ENCODE data around the gene ITGAD.
"Not testable (repeated sequence)": the region's sequence is repeated elsewhere in the genome, so short reads cannot be mapped to it uniquely, and the experiment has no call there.

The ITGAD gene

DNA sequence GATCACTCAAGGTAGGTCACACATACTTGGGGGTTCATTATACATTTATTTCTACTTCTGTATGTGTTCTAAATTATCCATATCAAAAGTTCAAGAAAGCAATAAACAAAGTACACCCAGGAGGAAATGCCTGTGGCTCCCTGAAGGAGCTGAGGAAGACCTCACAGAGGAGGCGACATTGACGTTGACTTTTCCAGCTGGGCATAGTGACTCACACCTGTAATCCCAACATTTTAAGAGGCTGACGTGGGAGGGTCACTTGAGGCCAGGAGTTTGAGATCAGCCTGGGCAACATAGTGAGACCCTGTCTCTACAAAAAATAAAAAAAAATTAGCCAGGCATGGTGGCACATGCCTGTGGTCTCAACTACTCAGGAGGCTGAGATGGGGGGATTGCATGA is 16.3 kb downstream of the ITGAD start:
- H3K4me3 Mint-ChIP-seq: no peak overlapping the region
- ATAC-seq (no peak), DNase-seq (ENCODE audit: low spot score in 2 of 2) (no peak)
- H3K36me3 Mint-ChIP-seq: no peaks in the 10 kb centered on the region
- peak overlapping the region; percentile 66 for H3K27ac Mint-ChIP-seq
- H3K9me3 Mint-ChIP-seq: no peaks in the 10 kb centered on the region
- peaks cover 19% of the 10 kb centered on the region for H3K4me1 Mint-ChIP-seq

DNA sequence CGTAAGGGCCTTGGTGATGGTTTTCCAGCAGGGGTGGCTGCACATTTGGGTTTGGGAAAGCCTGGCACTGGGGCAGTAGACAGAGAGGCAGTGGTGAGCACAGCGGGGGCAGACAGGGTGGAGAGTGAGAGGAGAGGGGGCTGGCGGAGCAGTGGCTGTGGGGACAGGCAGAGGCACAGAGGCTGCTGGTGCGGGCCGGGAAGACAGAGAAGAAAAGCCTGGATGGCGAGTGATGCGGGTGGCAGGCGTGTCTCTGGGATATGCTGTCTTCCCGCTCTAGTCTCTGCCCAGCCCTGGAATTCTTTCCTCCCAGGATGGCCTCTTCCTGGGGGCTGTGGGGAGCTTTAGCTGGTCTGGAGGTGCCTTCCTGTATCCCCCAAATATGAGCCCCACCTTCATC is 16.9 kb downstream of the ITGAD start:
- Mint-ChIP-seq H3K4me1 (peaks cover 26% of the 10 kb centered on the region), H3K27ac (peak overlapping the region; percentile 66), H3K9me3 (no peaks in the 10 kb centered on the region), H3K4me3 (no peak overlapping the region), H3K36me3 (no peaks in the 10 kb centered on the region)
- DNase-seq (ENCODE audit: low spot score in 2 of 2) (no peak), ATAC-seq (no peak)

DNA sequence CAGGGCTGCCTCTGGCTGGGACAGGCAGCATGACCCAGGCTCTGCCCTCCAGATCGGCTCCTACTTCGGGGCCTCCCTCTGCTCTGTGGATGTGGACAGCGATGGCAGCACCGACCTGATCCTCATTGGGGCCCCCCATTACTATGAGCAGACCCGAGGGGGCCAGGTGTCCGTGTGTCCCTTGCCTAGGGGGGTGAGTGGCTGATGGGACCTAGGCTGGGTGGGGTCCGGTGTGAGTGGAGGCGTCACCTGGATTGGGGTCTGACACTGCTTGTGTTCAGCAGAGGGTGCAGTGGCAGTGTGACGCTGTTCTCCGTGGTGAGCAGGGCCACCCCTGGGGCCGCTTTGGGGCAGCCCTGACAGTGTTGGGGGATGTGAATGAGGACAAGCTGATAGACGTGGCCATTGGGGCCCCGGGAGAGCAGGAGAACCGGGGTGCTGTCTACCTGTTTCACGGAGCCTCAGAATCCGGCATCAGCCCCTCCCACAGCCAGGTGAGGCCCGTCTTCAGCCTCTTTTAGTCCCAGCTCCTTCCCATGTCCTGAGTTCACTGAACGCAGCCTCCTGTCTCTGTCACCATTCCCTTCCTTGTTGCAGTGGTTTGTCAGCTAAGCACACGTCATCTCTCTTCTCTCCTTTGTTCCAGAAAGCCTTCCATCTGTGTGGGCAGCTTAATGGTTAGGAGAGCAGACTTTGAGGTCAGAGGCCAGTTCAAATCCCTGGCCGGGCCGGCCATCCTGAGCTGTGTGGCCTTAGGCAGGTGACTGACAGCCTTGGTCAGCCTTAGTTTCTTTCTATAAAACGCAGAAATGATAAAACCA is 18.1 kb downstream of the ITGAD start:
- Mint-ChIP-seq H3K9me3 (no peaks in the 10 kb centered on the region), H3K4me3 (no peak overlapping the region), H3K27ac (no peak overlapping the region), H3K36me3 (no peaks in the 10 kb centered on the region), H3K4me1 (peaks cover 37% of the 10 kb centered on the region)
- ATAC-seq (no peak), DNase-seq (ENCODE audit: low spot score in 2 of 2) (no peak)

DNA sequence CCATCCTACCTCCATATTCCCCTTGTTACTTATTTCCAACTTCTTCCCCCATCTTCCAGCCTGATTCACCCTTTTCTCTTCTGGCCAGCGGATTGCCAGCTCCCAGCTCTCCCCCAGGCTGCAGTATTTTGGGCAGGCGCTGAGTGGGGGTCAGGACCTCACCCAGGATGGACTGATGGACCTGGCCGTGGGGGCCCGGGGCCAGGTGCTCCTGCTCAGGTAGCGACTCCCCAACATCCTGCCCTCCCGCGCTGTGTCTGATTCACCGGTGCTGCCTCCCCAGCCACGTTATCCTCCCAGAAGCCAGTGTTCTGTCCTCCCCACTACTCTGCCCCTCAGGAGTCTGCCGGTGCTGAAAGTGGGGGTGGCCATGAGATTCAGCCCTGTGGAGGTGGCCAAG is 19.6 kb downstream of the ITGAD start:
- H3K27ac Mint-ChIP-seq: no peak overlapping the region
- DNase-seq (ENCODE audit: low spot score in 2 of 2) (no peak), ATAC-seq (no peak)
- H3K4me3 Mint-ChIP-seq: no peak overlapping the region
- H3K4me1 Mint-ChIP-seq: peaks cover 44% of the 10 kb centered on the region
- H3K9me3 Mint-ChIP-seq: no peaks in the 10 kb centered on the region
- no peaks in the 10 kb centered on the region for H3K36me3 Mint-ChIP-seq

DNA sequence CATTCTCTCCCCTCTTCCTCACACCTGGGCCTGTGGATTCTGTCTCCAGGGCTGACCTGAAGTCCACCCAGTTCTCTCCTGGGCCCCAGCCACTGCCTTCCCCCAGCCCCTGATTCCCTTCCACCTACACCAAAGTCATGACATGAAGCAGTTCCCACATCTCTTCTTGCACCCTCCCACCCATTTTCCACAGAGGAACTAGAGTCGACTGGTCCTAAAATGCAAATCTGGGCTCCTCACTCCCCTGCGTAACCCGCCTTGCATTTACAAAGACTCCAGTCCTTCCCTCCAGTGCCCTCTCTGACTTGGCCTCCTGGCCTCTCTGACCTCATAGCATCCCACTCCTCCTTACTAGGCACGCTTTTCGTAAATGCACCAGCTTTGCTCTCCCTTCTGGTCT is 20.2 kb downstream of the ITGAD start:
- Mint-ChIP-seq H3K9me3 (no peaks in the 10 kb centered on the region), H3K27ac (peak overlapping the region; percentile 5), H3K4me3 (no peak overlapping the region), H3K4me1 (peaks cover 51% of the 10 kb centered on the region), H3K36me3 (no peaks in the 10 kb centered on the region)
- DNase-seq (ENCODE audit: low spot score in 2 of 2) (no peak), ATAC-seq (no peak)

DNA sequence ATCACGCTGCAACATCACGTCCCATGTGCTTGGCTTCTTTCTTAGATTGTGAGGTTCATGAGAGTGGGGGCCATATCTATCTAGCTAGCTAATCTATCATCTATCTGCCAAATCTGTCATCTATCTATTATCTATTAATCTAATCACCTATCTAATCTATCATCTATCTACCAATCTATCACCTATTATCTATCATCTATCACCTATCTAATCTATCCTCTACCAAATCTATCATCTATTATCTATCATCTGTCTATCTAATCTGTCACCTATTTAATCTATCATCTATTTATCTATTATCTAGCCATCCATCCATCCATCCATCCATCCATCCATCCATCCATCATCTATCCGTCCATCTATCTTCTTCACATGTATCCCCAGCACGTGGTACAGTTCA is 20.8 kb downstream of the ITGAD start:
- H3K4me1 Mint-ChIP-seq: peaks cover 52% of the 10 kb centered on the region
- H3K9me3 Mint-ChIP-seq: no peaks in the 10 kb centered on the region
- H3K27ac Mint-ChIP-seq: peak overlapping the region; percentile 5
- ATAC-seq (no peak), DNase-seq (ENCODE audit: low spot score in 2 of 2) (no peak)
- no peak overlapping the region for H3K4me3 Mint-ChIP-seq
- no peaks in the 10 kb centered on the region for H3K36me3 Mint-ChIP-seq

DNA sequence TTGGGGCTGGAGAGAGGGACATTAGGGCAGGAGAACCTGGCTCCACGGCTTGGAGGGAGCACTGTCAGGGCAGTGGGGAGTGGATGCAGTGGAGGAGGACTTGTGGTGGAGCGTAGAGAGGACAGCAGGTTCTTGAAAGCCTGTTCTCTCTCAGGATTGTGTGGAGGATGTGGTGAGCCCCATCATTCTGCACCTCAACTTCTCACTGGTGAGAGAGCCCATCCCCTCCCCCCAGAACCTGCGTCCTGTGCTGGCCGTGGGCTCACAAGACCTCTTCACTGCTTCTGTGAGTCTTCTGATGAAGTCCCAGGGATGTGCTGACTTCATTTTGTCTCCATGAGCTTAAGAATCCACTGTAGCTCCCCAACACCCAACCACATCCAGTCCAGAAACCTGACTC is 21.6 kb downstream of the ITGAD start:
- Mint-ChIP-seq H3K4me1 (peaks cover 57% of the 10 kb centered on the region), H3K27ac (no peak overlapping the region), H3K36me3 (peaks cover 1% of the 10 kb centered on the region), H3K4me3 (no peak overlapping the region), H3K9me3 (no peaks in the 10 kb centered on the region)
- peak; percentile 76 for ATAC-seq
- no peak for DNase-seq (ENCODE audit: low spot score in 2 of 2)

DNA sequence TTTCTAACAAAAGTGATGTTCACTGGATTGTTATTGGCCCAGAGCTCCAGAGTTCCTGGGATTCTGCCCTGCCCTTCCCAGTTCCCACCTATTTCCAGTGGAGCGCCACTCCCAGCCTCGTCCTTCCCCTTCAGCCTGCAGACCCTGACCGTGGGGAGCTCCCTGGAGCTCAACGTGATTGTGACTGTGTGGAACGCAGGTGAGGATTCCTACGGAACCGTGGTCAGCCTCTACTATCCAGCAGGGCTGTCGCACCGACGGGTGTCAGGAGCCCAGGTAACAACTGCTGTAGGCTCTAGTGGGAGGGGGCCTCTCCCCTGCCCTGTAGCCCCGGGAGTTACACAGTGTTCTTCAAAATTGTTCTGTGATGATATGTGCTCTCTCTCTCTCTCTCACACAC is 23.2 kb downstream of the ITGAD start:
- no peak overlapping the region for H3K27ac Mint-ChIP-seq
- peaks cover 73% of the 10 kb centered on the region for H3K4me1 Mint-ChIP-seq
- H3K4me3 Mint-ChIP-seq: no peak overlapping the region
- H3K9me3 Mint-ChIP-seq: no peaks in the 10 kb centered on the region
- ATAC-seq (no peak), DNase-seq (ENCODE audit: low spot score in 2 of 2) (no peak)
- H3K36me3 Mint-ChIP-seq: peaks cover 6% of the 10 kb centered on the region

DNA sequence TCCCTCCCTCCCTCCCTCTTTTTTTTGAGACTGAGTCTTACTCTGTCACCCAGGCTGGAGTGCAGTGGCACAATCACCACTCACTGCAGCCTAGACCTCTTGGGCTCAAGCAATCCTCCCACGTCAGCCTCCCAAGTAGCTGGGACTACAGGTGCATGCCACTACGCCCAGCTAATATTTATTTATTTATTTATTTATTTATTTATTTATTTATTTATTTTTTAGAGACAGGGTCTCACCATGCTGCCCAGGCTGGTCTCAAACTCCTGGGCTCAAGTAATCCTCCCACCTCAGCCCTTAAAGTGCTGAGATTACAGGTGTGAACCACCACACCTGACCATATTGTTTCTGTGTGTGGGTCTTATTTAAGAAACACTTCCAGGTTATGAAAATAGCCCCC is 23.9 kb downstream of the ITGAD start:
- H3K27ac Mint-ChIP-seq; DNase-seq (ENCODE audit: low spot score in 2 of 2); H3K36me3 Mint-ChIP-seq; ATAC-seq; H3K4me3 Mint-ChIP-seq; H3K9me3 Mint-ChIP-seq: not testable (repeated sequence)
- H3K4me1 Mint-ChIP-seq: peaks cover 80% of the 10 kb centered on the region

DNA sequence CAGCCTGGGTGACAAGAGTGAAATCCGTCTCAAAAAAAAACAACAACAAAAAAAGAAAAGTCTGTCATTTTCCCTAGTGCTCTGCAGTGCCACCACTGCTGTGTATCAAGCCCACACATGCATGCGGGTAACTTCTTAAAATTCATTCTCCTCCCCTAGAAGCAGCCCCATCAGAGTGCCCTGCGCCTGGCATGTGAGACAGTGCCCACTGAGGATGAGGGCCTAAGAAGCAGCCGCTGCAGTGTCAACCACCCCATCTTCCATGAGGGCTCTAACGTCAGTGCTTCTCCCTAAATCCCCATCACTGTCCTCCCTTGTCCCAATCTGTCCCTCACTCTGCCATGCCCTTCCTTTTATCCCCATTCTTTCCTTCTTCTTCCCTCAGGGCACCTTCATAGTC is 24.8 kb downstream of the ITGAD start:
- no peak for ATAC-seq
- Mint-ChIP-seq H3K4me3 (no peak overlapping the region), H3K9me3 (no peaks in the 10 kb centered on the region), H3K4me1 (peaks cover 82% of the 10 kb centered on the region), H3K27ac (no peak overlapping the region), H3K36me3 (peaks cover 6% of the 10 kb centered on the region)
- no peak for DNase-seq (ENCODE audit: low spot score in 2 of 2)

DNA sequence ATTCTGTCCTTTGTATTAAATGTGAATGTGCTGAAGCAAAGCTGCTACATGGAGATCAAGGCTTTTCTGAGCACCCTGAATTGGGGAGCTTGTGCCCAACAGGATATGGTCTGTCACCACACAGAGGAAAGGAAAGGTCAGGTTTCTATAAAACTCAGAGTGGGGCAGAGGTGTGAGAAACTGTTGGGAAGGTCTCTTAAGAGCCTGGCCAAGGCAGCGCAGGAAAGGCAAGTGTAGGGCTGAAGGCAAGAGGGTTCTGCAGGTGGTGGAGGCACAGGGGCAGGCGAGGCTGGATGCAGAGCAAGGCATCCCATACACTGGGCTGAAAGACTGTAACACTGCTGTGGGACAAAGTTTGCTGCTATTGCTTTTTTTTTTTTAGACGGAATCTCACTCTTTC is 26.9 kb downstream of the ITGAD start:
- Mint-ChIP-seq H3K4me3 (peak overlapping the region; percentile 43), H3K4me1 (peaks cover 82% of the 10 kb centered on the region), H3K36me3 (peaks cover 6% of the 10 kb centered on the region), H3K9me3 (no peaks in the 10 kb centered on the region), H3K27ac (peak overlapping the region; percentile 27)
- DNase-seq (ENCODE audit: low spot score in 2 of 2) (no peak), ATAC-seq (peak; percentile 65)

DNA sequence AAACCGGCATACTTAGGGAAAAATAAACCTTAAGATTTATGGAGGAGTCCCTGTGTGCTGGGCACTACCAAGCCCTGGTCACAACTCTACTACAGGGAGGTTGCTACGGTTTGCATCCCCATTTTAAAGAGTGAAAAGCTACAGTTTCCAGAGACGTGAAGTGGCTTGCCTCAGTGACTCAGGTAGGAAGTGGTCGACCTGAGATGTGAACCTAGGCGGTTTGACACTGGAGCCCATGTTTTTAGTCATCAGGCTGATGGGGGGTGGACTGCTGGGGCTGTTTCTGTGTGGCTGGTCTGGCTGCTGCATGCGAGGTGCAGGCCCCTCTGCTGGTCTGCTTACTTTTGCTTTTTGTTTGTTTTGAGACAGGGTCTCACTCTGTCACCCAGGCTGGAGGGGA is 28.5 kb downstream of the ITGAD start:
- Mint-ChIP-seq H3K36me3 (peaks cover 6% of the 10 kb centered on the region), H3K27ac (no peak overlapping the region), H3K4me1 (peaks cover 74% of the 10 kb centered on the region), H3K9me3 (no peaks in the 10 kb centered on the region), H3K4me3 (peak overlapping the region; percentile 46)
- peak; percentile 56 to 88 for DNase-seq (ENCODE audit: low spot score in 2 of 2)
- ATAC-seq: peak; percentile 99

DNA sequence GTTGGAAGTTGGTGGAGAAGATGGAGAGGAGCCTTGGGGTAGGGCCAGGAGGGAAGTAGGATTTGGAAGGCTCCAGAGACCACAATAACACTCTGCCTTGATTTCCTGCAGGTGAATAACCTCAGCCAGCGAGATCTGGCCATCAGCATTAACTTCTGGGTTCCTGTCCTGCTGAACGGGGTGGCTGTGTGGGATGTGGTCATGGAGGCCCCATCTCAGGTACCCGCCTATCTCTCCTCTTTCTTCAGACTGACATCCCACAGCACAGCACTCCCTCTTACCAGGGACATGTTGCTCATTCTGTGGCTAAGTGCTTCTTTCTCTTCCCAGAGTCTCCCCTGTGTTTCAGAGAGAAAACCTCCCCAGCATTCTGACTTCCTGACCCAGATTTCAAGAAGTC is 30.1 kb downstream of the ITGAD start:
- Mint-ChIP-seq H3K27ac (no peak overlapping the region), H3K4me1 (peaks cover 65% of the 10 kb centered on the region), H3K9me3 (no peaks in the 10 kb centered on the region), H3K4me3 (peak overlapping the region; percentile 3), H3K36me3 (peaks cover 6% of the 10 kb centered on the region)
- no peak for DNase-seq (ENCODE audit: low spot score in 2 of 2)
- no peak for ATAC-seq

DNA sequence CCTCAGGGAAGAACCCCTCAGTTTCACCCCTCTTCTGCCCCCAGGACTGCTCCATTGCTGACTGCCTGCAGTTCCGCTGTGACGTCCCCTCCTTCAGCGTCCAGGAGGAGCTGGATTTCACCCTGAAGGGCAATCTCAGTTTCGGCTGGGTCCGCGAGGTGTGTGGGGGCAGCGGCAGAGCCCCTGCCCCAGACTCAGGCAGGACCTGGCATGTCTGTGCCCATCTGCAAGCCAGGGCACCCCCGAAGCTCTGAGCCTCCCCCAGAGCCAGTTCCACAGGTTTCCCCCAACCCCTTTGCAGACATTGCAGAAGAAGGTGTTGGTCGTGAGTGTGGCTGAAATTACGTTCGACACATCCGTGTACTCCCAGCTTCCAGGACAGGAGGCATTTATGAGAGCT is 30.7 kb downstream of the ITGAD start:
- DNase-seq (ENCODE audit: low spot score in 2 of 2): no peak
- no peaks in the 10 kb centered on the region for H3K9me3 Mint-ChIP-seq
- H3K27ac Mint-ChIP-seq: no peak overlapping the region
- H3K36me3 Mint-ChIP-seq: peaks cover 6% of the 10 kb centered on the region
- no peak for ATAC-seq
- peak overlapping the region; percentile 3 for H3K4me3 Mint-ChIP-seq
- peaks cover 63% of the 10 kb centered on the region for H3K4me1 Mint-ChIP-seq

DNA sequence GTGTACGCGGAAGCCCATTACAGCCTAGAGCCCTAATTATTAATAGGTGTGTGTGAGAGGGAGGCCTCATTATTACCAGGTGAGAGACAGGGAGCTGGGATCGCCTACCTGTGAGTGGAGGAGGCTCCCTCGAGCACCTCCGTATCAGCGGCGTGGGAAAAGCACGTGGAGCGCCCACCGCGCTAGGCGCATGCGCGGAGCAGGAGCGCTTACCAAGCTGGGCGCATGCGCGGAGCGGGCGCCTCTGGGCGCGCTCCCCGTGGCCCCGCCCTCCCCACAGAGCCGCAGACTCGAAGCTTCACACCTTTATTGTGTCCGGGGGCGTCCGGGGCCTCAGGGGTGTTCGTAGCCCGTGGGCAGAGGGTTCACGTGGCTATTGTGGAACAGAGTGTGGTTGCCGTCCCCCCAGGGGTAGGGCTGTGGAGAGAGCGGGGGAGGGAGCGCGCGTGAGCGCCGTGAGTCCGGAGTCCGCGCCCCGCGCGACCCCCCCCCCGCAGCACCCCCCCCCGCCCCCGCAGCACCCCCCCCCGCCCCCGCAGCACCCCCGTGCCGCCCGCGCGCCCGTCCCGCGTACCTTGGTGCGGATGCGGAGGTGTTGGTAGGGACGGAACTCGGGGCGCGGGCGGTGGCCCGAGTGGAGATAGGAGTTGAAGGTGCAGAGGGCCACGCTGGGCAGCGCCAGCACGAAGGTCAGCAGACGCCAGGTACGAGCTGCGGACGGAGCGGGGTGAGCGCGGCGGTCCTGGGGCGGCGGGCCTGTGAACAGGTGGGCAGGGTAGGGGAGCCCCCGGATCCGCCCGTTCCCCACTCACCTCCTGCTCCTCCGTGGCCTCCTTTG is 34.5 kb downstream of the ITGAD start:
- H3K36me3 Mint-ChIP-seq: no peaks in the 10 kb centered on the region
- H3K9me3 Mint-ChIP-seq: no peaks in the 10 kb centered on the region
- no peak overlapping the region for H3K27ac Mint-ChIP-seq
- H3K4me1 Mint-ChIP-seq: peaks cover 41% of the 10 kb centered on the region
- peak overlapping the region; percentile 25 for H3K4me3 Mint-ChIP-seq
- DNase-seq (ENCODE audit: low spot score in 2 of 2) (peak; percentile 48 to 79), ATAC-seq (peak; percentile 61)

DNA sequence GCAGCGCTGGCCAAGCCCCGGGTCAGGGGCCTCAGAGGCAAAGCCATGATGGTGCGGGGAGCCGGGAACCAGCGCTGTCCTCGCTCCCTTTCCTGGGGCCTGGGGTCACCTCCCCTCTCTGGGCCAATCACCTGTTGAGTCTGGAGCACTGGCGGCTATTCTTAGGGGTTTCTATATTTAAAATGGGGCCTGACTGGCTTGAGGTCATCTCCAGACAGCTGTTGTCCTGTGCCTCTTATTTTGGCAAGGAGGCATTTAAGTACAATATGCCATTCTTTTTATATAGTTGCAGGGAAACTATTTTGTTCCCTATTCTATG is 35.1 kb downstream of the ITGAD start, which contains the start of gene COX6A2:
COX6A2 (minus strand) TSS at position 82 of the 319 bp plus-strand sequence; CDS start at position 47, 35 bp downstream.
- Mint-ChIP-seq H3K27ac (no peak within 1 kb of the TSS), H3K4me1 (peaks cover 35% of the 10 kb centered on the region), H3K4me3 (peak within 1 kb of the TSS; percentile 25), H3K36me3 (no peaks in the 10 kb centered on the region), H3K9me3 (no peaks in the 10 kb centered on the region)
- no peak for ATAC-seq
- DNase-seq (ENCODE audit: low spot score in 2 of 2): no peak

Measured in stimulated activated effector memory CD8-positive, alpha-beta T cell treated with anti-CD3 and anti-CD28 coated beads, Interleukin-12 subunit alpha, Interleukin-12 subunit beta, amount 100 ng/mL, for 72 hours (primary cell).